SHP77 (cell line): ENCODE results near the gene SCUBE1.
"Not testable (repeated sequence)": the region's sequence is repeated elsewhere in the genome, so short reads cannot be mapped to it uniquely, and the experiment has no call there.

ENCODE experiments used
- DNase-seq, 2 experiments: peaks; one replicate each; lab custom pipeline; 2025; lab: John Stamatoyannopoulos, UW

SCUBE1 gene

DNA sequence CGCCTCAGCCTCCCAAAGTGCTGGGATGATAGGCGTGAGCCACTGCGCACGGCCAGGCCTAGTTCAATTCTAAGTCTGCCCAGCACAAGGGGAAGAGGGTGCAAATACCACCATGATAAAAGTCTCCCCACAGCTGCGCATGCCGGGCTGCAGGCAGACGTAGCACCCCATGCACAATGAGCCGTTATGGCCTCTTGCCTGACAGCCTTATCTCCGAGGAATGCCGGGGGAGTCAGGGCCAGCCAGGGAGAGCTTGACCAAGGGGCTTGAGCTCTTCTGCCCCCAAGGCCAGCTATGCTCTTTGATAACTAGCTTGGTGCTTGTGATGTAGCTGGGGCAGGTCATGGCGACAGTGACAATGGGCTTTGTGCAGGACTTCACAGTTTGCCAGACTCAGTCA is 13.7 kb upstream of the SCUBE1 start:
- no peak for DNase-seq

DNA sequence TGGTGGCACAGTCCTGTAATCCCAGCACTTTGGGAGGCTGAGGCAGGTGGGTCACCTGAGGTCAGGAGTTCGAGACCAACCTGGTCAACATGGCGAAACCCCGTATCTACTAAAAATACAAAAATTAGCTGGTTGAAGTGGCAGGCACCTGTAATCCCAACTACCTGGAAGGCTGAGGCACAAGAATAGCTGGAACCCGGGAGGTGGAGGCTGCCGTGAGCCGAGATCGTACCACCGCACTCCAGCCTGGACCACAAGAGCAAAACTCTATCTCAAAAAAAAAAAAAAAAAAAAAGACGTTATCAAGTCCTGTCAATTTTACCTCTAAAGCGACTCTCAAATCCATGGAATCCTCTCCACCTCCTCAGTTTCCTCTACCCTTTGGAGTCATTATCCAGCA is 12.5 kb upstream of the SCUBE1 start:
- DNase-seq = not testable (repeated sequence)

DNA sequence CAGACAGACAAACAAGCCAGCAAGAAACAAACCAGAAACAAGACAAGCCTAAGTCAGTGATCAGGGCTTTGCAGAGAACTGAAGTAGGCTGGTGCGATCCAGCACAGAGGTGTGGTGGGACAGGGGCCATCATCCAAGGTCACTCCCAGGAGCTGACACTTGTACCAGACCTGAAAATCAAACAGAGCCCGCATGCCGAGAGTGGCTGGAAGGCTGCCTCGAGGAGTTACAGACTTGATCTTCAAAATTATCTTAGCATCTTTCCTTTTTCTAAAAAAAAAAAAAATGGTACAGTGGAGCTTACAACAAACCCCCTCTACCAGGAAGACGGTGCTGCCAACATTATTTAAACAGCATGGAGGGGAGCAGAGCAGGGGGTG is 8.8 kb upstream of the SCUBE1 start:
- DNase-seq = no peak

DNA sequence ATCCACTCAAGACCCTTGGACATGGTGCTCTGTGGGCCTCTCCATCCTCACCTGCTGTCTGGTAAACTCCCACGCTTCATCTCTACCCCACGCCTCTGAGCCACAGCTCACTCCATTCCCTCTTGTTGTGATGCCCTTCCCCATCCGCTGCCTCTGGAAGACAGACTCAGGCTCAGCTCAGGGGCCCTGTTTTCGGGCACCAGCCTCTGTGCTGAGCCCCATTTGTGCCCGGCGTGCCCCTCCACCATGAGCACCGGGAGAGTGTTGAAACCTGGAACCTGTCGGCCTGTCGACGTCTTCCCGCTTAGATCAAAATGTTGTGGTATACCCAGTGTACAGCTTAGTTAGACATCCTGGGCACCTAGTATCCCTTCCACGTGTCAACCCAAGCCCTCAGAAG is 6.5 kb upstream of the SCUBE1 start:
- DNase-seq = no peak

DNA sequence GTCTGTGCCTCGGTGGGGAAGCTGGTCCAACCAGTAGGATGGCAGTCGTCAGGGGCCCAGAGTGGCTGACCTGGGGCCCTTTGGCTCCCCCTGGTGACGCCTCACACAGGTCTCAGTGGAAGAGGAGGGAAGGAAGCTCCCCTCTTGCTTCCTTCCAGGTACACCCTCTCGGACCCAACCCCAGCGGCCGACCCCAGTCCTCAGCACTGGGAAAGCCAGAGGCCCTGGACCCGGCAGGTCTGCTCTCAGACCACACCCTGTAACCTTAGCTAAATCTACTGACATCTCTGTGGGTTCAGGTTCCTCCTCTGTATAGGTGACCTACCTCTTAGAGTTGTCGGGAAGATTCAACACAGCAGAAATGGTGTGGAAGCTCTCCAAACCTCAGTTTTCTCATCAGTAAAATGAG is 3.4 kb upstream of the SCUBE1 start:
- peak; percentile 59 to 72 for DNase-seq

DNA sequence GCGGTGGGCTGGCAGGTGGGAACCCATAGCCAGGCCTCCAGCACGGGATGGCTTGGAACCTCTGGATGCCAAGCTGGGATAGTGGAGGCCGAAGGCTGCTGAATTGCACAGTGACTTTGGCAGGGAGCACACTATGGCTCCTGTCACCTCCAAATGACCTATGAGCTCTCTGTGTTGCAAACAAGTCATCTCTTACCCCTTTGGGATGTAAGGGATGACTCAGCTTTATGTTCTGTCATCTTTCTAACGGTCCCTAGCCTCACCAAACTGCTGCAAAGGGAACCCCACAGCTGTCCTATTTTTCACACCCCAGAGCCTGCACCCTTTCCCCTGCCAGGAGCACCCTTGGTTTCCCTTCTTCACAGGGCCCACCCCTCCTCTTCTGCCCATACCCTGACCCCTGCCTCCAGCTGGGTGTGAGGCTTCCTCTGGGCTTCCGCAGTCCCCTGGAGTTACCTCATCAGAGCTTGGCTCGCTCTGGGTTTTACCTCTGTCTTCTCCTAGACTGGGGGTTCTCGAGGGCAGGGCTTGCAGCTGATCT is 2.7 kb upstream of the SCUBE1 start:
- DNase-seq = peak; percentile 6 to 42

DNA sequence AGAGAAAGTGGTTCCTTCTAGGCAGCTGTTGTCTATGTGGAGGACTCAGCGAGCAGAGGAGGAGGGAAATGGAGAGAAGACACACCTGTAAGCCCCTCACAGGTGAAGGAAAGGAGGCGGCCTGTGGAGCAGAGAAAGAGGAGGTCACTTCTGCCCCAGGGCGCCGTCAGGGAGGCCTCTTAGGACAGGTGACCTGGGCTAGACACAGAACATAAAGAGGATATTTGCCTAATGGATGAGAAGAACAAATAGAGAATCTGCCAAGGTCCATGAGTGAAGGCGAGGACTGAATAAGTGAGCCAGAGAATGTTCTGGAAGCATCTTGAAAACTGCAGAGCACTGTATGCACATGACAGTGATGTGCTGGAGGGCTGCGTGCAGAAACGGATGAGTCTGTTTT is 2.2 kb upstream of the SCUBE1 start:
- no peak for DNase-seq

DNA sequence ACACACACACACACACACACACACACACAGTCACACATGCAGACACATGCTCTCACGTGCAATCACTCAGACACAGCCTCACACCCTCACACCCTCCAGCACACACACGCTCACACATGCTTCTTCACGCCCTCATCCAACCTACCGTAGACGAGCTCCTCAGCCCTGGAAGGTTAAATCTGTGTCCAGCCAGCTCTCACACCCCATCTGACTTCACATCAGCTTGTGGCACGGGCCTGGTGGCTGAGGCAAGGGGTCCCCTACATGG is 1.3 kb upstream of the SCUBE1 start:
- no peak for DNase-seq

DNA sequence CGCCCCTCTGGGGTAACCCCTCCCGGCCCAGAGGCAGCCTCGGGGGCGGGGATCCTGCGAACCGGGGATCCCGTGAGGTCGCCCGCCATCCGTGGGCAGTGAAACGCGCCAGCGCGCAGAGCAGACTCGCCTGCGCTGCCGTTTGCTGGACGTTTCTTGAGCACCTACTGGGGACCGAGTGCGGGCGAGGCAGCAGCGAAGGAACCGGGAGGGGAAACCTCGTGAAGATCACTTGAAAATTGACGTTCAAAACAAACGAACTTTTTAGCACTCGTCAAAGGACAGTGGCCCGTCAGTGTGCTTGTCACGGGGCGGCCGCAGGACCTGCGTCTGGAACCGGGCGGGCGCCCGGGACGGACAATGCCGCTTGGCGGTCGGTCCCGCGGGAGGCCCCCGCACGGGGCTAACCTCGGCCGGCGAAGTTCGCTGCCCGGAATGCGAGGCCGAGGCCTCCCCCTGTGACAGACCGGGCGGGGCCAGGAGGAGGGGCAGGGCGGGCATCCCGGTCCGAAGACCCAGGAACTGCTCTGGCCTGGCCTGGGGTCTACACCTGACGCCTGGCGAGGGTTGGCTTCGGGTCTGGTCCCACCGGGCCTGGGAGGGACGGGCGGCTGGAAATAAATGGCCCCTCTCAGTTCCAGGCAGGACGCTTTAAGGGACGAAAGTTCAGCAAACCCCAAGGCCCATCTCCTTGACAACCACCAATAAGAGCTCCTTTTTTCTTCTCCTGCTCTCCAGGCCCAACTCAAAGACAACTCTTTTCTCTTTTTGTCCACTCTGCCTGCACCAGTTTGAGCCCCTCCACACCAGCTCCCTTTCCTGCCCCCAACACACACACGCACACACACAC is 723 bp upstream of the SCUBE1 start:
- DNase-seq = no peak

DNA sequence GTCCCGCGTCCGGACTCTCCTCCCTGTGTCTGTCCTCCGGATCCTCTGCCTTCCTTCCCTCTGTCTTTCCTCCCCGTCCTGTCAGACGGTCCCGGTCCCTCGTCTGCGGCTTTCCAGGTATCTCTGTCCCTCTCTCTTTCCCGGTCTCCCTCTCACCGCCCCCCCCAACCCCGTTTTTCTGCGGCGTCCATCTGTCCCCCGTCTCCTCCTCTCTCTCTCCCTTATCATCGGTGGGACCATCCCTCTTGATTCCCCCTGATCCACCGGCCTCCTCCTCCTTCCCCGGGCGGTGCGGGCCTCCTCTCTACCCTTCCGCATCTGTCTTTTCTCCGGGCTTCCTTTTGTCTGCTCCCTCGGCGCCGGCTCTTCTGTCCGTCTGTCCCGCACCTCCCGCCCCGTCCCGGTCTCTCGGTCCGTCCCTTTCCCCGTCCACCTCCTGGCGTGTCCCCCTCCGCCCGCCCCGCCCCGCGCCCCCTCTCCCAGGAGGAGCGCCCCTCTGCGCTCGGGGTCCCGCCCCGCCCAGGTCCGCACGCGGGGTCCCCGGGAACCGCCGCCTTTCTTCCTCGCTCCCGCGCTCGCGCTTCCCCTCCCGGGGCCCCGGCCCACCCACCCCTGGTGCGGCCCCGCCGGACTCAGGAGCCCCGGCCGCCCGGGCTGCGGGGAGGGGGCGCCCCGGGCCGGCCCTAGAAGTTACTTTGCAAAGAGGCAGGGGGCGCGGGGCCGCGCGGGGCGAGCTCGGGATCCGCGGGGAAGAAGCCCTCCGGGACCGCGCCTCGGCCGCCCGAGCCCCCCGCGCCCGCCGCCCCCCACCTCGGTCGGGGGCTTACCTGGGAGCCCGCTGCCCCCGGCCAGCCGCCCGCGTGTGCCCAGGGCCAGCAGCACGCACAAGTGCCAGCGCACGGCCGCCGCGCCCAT is 568 bp downstream of the SCUBE1 start:
- no peak for DNase-seq

DNA sequence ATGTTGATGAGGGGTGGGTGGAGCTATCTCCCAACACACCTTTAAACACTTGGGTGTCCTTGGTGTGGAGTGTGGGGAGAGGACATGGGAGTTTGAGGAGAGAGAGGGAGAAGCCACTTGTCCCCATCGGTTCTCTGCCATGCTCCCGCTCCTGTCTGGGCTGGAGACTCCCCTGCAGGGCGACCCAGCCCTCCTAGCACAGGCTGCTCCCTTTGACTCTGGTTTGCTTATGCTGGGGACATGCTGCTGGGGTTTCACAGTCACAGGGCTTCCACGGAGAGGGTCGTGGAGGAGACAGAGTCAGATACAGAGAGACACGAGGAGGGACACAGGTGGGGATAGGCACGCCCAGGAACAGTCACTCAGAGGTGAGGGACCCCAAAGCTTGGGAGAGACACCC is 1.6 kb downstream of the SCUBE1 start:
- DNase-seq = no peak

DNA sequence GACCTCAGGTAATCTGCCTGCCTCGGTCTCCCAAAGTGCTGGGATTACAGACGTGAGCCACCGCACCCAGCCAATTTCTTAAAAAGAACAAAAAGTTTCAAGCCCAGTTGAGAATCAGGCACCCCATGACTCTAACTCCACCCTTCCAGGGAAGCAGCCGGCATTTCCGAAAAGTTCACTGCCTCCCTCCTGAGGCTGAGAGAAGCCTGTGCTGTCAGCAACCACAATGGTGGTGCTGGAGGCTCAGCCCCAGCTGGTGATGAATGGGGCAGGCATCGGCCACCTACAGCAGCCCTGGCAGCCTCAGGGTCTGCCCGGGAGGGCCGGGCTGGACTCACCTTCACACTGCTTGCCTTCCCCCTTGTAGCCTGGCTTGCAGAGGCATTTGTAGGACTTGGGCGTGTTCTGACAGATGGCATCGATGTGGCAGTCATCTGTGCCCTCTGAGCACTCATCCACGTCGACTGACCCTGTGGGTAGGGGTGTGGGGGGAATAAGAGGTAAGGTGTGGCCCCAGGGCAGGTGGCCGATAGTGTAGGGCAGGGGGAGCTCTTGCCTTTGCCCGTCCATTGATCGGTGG is 4.3 kb downstream of the SCUBE1 start:
- DNase-seq = no peak

DNA sequence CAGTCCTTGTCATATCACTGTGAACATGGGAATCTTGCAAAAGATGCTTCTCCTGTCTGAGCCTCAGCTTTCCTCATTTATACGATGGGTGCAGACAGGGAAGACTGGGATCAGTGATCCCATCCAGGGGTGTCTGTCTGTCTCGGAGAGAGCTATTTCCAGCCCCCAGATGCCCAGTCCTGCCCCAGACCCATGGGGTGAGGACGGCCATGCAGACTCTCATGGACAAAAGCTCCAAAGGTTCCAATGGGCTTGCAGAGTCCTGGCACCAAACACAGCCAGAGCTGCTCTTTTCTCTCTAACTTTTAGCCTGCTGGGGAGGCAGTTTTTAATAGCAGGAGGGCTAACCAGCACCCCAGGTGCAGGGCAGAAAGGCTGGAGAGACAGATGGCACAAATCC is 5.2 kb downstream of the SCUBE1 start:
- DNase-seq = no peak

DNA sequence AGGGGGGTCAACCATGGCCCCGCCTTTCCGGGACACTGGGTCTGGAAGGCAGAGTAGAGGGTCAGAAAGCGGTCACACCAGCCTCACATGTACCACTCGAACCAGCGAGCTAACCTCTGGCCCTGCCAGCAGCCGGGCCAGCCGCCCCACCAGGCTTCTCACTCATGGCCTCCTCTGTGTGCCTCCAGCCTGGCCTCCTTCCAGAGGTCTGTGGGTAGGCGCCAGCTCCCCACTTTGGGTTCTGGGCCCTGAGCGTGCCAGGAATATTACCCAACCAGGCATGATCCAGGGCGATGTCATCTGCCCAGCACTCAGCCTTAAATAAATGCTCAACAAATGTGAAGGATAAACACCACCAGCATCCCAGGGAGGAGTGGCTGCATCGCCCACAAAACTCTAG is 5.8 kb downstream of the SCUBE1 start:
- DNase-seq = no peak

DNA sequence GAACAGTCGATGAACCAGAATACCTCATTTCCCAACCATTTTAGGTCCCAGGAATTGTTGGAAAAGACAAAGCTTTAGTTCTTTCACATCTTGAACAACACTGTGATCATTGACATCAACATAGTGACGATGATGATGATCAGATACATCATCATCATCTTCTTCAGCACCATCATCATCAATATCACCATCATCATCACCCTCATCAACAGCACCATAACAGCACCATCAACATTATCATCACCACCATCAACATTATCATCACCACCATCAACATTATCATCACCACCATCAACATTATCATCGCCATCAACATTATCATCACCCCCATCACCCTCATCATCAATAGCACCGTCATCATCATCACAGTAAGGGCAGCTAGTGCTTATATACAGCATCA is 8.8 kb downstream of the SCUBE1 start:
- DNase-seq = no peak

DNA sequence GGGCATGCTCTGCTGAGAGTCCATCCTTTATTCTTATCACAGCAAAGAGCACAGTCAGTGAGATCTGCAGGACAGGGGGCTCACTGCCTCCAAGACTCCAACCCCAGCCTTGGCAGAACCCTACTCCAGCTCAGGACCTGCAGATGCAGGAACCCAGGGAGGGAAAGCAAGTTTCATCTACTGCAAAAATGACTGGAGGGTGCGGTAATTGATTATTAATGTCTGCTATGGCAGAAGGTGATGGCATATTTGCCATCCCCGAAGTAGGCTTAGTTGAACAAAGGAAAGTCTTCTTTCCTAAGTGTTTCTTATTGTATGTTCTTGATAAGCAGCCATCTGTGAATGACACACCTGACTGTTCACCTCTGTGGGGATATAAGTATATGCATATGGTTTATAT is 9.2 kb downstream of the SCUBE1 start:
- DNase-seq = no peak

DNA sequence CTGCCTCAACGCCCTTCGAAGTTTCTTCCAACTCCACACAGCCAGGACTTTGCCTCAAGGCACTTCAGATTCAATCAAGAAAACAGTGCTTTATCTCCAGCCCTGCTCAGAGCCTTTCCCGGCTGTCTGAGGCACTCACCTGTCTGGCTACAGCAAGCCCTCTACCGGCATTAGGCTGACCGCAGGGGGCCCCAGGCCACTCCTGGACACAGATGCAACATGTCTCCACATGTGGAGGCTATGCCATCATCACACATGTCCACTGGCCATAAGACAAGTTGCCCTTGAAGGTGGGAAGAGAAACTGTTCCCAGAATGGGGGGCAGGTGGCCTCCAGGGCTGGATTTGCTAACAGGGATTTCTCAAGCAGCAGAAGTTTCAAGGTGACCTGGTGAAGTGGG is 10.0 kb downstream of the SCUBE1 start:
- DNase-seq = no peak

DNA sequence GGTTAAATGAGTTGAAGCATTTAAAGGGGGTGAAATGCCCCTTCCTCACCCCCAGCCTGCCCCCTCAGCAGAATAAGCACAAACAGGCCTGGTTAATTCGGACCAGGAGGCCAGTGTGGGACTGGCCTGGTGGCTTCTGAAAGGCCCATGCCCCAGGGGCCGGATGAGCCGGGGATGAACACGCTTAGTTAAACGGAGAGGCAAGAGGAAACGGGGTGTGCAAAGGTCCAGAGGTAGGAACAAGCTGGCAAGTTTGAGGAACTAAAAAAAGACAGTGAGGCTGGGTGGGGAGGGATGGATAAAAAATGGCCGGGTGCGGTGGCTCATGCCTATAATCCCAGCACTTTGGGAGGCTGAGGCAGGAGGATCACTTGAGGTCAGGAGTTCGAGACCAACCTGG is 11.5 kb downstream of the SCUBE1 start:
- DNase-seq = no peak

DNA sequence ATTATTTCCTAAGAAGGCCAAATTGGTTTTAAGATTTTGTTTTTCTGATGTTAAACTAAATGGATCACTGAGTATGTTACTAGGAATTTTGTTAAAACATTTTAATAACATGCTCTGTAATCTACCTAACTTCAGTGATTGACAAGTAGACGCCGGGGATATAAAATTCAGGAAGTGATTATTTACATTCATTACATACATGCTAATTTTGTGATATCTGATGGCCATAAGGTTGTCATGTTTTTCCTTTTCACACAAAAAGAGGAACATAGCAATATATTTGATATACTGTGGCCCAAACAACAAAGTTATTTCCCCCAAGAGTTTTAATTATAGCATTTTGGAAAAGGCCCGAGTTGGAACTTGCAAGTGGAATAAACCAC is 12.1 kb downstream of the SCUBE1 start:
- DNase-seq = no peak

DNA sequence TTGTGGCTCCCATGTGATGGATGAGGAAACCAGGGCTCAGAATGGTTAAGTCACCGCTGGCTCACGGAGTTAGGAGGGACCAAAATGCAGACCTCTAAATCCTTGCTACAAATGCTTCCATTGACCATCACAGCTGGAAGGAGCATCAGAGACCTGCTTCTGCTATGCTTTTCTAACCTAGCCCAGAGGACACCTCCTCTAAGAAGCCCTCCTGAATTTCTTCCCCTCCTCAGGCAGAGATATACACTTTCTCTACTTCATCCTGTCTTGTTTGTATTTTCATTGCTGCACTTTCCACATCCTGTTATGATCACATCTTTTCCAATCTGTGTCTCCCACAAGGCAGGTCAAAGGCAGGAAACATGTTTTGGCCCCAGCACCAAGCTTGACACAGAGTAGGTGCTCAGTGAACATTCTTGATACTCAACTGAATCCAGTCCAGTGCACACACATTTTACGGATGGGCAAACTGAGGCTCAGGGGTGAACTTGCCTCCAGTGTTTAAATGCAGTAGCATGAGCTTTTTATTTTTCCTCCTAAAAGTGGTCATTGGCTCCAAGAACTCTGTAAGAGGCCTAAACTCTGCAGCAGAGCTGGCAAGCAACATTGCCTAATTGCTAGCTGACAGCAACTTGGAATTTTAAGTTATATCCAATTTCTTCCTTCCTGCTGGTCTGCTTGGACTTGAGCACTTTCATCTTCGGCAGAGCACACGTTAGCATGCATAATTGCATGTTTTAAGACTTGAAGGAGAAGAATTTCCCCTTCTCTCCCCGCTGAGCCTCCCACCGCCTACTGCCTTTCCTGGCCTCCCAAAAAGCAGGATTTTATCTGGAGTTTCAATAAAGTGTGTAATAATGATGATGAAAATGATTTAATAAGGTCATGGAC is 12.7 kb downstream of the SCUBE1 start:
- no peak for DNase-seq

DNA sequence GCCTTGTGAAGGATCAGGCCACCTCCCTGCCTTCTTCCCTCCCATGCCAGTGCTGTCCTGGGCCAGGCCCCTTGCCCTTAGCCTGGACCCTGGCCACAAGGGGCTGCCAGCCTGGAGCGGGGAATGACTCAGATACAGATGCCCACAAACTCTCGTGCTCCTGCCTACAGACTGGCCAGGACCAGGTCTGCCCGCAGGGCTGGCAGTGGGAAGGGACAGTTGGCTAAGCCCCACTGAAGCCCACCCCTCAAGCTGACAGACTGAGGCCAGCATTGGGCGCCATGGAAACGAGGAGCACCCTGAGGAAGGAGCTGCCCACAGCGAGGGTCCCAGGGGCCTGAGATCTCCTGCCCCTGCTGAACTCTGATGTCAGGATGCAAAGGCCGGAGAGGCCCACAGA is 14.1 kb downstream of the SCUBE1 start:
- no peak for DNase-seq

DNA sequence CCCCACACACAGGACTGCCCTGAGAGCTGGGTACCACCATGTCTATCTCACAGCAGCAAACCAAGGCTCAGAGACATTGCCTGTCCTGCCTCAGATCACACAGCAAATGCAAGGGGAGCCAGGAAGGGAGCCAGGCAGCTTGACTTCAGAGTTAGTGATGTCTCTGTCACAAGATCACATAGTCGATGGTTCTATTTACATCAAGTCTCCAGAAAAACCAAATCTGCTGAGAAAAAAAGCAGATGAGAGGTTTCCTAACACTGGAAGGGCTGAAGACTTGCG is 16.1 kb downstream of the SCUBE1 start:
- no peak for DNase-seq
